ENCODE data around the gene LRP1B.

The LRP1B gene

GRCh38 chr2:141063406-141063805 lies 1067.4 kb downstream of the LRP1B start:
- no peak for DNase-seq

DNA sequence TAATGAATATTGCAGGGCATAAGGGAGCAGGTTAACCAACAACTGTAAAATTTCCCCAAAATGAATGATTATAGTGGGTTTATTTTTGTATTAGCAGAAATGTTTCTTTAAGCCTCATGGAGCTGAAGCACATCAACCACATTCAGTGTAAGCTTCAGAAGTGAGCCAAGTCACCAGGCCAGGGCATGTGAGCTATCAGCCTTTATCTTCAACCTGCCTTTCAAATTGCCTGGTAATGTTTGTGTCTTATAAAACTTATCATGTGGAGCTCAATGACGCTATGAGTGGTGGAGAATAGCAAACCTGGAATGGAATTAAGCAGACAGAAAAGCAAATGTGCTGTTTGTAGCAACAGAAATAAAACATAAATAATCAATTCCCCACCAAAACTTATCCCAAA lies 1068.4 kb downstream of the LRP1B start:
- no peak for DNase-seq

DNA sequence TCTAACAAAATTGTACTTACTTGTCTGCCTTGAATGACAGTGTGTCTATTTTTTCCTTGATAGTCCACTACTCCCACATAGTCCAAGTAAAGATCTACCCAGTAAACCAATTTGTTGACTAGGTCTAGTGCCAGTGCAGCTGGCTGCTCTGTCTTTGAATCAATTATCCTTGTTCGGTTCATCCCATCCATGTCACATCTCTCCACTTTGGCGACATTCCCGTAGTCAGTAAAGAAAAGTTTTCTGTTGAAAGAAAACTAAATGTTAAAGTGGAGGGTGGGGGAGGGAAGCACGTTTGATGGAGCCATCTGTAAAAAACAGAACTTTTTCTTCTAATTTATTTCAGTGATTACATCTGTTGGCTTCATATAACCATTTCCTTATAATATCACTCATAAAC lies 1068.8 kb downstream of the LRP1B start:
- DNase-seq, result no peak

GRCh38 chr2:141058556-141058955 lies 1072.3 kb downstream of the LRP1B start:
- DNase-seq, result no peak

DNA sequence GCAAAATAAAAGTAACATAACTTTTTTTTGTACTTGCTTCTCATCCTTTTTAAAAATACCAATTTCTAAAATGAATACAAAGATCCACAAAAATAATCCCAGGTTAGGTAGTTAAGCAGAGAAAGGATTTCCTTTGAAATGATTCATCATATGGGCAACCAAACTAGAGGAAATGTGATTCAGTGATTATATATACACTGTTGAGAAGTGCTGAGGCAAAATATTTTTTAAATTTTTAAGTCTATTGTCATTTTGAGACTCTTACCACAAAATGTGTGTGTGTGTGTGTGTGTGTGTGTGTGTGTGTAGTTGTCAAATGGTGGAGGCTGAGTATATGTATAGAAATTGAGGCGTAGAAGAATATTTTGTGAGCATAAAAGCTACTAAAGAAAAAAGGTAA lies 1075.3 kb downstream of the LRP1B start:
- DNase-seq, result no peak

GRCh38 chr2:141048951-141049350 lies 1081.9 kb downstream of the LRP1B start:
- DNase-seq, result no peak

DNA sequence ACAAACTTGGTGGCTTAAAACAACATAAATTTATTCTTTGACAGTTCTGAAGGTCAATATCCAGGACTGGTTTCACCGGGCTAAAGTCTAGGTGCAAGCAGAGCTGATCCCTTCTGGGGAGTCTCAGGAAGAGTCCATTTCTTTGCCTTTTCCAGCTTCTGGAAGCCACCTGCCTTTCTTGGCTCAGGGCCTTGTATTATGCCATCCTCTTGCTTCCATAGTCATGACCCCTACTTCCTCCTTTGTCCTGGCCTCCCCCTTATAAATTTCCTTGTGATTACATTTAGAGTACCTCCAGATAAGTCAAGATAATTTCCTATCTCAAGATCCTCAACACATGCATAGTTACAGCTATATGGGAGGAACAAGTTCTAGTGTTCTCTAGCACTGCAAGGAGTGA lies 1089.5 kb downstream of the LRP1B start:
- DNase-seq, result no peak

DNA sequence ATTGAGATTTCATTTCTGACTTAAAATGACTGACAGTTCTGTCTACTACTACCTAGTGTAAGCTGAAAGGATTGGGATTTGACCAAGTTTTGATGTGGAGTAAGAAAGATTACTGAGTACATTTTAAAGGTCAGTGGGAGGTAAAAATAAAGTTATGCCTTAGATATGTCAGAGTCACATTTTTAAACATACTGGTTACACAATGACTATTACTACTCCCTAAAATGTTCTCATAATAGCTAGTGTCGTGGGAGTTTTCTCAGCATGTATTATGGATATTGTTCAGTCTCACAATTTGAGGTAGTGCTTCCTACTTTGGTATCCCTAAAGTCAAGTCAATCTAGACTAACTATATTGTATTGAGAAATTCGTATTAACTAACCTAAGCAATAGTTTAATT lies 1092.5 kb downstream of the LRP1B start:
- no peak for DNase-seq

DNA sequence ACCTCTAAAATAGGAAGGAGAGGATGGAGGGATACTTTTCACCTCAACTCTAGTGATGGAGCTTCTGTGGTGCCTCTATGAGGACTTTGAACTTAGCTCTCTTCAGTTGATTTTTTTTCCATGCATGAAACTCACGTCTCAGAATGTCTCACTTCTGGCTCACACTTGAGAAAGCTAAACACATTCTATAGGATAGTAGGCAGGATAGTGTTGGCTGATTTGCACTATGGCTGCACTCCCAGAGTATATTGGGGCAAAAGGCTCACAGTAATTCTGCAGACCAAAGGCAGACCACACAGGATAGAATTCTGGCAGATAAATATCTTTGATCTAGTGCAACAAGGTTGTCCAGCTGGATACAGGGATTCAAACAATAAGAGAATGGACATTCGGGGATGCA lies 1093.5 kb downstream of the LRP1B start:
- DNase-seq, result no peak

DNA sequence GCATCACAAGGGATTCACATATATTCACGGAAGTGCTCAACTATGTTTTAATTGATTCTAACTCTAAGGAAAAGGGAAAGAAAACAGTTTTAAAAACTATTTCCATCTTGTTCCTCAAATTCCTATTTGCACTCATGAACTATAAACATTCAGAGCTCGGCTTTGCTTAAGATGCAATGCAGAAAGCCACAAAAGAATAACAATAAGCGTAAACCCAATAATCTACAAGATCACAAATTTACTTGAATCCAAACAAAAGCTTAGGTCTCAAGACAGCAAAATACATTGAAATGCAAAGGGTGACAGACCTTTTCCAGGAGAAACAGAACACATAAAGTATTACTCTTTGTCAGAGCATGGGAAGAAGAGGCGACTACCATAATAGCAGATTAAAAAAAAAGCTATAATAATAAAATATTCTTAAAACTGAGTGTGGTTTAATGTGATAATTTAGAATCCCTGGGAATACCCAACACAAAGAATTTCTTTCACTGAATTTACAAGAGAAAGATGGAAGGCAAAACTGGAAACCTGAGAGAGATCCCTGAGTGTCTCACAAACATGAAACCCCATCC lies 1094.9 kb downstream of the LRP1B start:
- DNase-seq, result no peak

- DNase-seq, result no peak
Observed at GRCh38 chr2:141029428-141030078, 1101.3 kb downstream of the LRP1B start.

DNA sequence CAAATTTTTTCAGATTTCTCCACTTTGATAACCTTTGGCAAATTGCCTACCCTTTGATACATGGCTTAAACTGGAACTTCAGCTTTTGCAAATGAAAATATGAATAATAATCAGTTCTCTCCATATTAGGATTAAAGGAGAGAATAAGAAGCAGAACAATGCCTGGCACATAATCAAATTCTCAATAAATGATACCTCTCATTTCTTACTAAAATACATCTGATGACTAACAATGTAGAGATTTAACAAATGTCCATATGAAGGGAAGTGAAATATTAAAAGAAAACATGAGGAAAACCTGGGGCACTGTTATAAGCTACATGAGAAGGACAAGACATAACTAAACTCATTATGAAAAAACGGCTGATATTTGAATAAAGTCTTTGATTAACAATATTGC lies 1103.6 kb downstream of the LRP1B start:
- no peak for DNase-seq

GRCh38 chr2:141021611-141022010 lies 1109.2 kb downstream of the LRP1B start:
- no peak for DNase-seq

- no peak for DNase-seq
Observed at GRCh38 chr2:141021109-141021508, 1109.7 kb downstream of the LRP1B start.

DNA sequence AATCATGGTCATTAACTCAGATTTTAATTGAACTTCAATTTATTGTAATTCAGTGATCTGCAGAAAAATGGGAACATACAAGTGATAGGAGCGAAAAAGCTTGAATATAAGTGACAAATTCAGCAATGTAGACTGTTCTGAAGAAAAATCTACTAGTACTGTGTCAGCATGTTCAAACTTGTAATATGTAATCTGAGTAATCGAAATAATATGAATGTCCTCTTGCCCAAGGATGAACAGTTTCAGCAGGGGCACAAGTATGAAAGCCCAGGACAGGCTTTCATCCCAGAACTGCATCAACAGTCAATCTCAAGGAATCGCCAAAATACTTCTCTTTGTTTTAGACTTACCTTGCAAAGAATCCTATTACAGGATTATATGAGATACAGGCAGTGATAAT lies 1110.5 kb downstream of the LRP1B start:
- DNase-seq, result no peak

- DNase-seq, result no peak
Observed at GRCh38 chr2:141015341-141016047, 1115.3 kb downstream of the LRP1B start.

GRCh38 chr2:141003967-141004657 lies 1126.7 kb downstream of the LRP1B start:
- no peak for DNase-seq

GRCh38 chr2:141001750-141002149 lies 1129.1 kb downstream of the LRP1B start:
- DNase-seq, result no peak

DNA sequence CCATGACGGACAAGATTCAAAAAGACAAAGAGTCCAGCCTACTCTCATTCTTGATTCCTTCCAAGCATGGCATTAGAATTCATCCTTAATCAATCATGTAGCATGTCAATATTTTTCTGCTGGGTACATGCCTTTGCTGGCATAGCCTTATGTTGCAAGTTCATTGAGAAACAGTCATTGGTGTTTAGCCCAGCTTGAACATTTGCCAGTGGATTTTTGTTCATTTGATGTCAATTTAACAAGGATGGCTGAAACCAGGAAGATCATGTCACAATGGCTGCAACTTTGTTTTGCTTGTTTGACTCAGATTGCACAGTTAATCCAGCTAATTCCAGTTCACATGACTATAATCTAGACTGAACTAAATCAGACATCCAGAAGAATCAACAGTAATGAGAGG lies 1132.2 kb downstream of the LRP1B start:
- DNase-seq, result no peak

DNA sequence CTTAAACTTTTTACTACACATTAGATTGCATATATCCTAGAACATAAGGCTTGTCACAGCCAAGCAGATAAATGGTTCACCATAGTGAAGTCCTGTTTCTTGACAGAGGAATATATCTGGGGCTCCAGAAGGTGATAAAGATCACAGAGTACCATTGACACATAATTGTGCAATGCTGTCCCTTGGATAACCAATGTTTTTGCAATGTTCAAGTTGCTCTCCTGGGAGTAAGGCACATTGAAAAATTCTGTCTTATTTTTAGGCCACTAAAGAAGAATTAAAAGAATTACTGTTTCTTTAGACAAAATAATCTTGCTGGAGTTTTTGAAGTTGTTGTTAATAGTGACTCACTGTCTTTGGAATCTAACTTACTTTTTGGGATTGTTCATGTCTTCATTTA lies 1132.8 kb downstream of the LRP1B start:
- no peak for DNase-seq

DNA sequence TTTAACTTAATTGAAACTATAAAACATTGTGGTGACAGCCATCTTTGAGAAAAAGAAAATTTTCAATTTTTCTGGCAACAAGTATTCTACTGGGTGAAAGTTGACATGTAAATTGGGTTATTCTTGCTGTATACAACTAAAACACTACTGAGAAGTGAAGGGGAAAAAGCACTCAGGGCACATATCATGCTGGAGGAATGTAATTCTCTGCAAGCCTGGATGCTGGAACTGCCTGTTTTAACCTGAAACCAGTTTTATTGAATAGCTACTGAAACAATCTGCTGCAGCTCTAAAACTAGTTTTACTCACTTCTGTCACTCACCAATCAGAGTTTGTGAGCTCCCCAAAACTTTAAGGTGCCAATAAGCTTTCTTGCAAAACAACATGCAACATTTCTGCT lies 1136.0 kb downstream of the LRP1B start:
- DNase-seq, result no peak

GRCh38 chr2:140990416-140990815 lies 1140.4 kb downstream of the LRP1B start:
- no peak for DNase-seq

- no peak for DNase-seq
Observed at GRCh38 chr2:140988597-140988996, 1142.2 kb downstream of the LRP1B start.

- DNase-seq, result no peak
Observed at GRCh38 chr2:140986456-140986855, 1144.4 kb downstream of the LRP1B start.

Measured in stimulated activated CD4-positive, alpha-beta T cell treated with anti-CD3 and anti-CD28 coated beads, Interleukin-15, amount 100 ng/mL, for 24 hours (primary cell).